GF-D8 (cell line): ENCODE data around the gene COX6A2.
"Not testable (repeated sequence)": the region's sequence is repeated elsewhere in the genome, so short reads cannot be mapped to it uniquely, and the experiment has no call there.

Experiments
- DNase-seq: peaks from one replicate; lab custom pipeline; 2025; lab: John Stamatoyannopoulos, UW

The COX6A2 gene

DNA sequence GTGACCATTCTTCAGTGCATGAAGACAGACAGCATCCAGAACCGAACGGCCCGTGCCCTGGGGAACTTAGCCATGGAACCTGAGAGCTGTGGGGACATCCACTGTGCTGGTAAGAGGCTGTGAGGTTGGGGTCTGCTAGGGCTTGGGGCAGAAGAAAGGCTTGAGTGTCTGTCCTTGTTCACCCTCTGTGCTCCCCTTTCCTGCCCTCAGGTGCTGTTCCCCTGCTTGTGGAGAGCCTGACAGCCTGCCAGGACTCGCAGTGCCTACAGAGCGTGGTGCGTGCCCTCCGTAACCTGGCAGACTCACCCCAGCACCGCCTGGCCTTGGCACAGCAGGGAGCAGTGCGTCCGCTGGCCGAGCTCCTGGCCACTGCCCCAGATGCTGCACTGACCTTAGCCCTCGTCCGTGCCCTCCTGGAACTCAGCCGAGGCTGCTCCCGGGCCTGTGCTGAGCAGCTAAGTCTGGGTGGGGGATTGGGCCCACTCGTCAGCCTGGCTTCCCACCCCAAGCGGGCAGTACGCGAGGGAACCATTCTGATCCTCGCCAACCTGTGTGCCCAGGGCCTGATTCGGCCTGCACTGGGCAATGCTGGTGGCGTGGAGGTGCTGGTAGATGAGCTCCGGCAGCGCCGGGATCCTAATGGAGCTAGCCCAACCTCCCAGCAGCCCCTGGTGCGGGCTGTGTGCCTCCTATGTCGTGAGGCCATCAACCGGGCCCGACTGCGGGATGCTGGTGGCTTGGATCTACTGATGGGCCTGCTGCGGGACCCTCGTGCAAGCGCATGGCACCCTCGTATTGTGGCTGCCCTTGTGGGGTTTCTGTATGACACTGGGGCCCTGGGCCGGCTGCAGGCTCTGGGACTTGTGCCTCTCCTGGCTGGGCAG, 34.0 kb upstream of the COX6A2 start:
- no peak for DNase-seq

DNA sequence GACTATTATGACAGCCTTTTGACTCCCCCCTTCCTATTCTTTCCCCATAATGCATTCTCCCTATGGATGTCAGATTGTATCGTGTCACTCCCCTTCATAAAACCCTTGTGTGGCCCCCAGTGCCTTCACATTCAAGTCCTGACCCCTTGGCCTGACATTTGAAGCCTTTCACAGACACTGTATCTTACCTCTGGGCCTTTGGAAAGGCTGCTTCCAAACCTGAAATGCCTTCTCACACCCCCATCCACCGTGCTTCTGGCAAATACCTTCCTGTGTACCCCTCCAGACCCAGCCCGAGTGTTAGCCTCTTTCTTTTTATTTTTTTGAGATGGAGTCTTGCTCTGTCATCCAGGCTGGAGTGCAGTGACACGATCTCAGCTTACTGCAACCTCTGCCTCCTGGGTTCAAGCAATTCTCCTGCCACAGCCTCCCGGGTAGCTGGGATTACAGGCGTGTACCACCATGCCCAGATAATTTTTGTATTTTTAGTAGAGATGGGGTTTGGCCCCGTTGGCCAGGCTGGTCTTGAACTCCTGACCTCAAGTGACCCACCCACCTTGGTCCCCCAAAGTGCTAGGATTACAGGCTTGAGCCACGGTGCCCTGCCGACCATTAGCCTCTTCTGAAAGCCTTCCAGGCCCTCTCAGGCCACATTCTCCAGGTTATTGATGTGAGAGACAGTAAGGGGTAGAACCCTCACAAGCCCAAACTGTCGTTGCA, 33.2 kb upstream of the COX6A2 start:
- DNase-seq: no peak

DNA sequence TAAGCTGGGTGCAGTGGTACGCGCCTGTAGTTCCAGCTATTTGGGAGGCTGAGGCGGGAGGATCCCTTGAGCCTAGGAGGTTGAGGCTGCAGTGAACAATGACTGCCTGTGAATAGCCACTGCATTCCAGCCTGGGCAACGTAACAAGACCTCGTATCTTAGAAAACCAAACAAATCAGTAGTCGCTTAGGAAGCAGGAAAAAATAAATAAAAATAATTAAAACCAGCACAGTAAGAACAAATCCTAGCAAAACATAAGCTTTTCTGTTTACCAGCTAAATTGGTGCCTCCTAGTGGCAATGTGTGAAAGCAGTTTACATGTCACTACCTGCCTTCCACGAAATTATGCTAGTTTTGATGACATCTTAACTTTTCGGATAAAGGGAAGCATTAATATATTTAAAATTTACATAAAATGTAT, 32.4 kb upstream of the COX6A2 start:
- DNase-seq: no peak

DNA sequence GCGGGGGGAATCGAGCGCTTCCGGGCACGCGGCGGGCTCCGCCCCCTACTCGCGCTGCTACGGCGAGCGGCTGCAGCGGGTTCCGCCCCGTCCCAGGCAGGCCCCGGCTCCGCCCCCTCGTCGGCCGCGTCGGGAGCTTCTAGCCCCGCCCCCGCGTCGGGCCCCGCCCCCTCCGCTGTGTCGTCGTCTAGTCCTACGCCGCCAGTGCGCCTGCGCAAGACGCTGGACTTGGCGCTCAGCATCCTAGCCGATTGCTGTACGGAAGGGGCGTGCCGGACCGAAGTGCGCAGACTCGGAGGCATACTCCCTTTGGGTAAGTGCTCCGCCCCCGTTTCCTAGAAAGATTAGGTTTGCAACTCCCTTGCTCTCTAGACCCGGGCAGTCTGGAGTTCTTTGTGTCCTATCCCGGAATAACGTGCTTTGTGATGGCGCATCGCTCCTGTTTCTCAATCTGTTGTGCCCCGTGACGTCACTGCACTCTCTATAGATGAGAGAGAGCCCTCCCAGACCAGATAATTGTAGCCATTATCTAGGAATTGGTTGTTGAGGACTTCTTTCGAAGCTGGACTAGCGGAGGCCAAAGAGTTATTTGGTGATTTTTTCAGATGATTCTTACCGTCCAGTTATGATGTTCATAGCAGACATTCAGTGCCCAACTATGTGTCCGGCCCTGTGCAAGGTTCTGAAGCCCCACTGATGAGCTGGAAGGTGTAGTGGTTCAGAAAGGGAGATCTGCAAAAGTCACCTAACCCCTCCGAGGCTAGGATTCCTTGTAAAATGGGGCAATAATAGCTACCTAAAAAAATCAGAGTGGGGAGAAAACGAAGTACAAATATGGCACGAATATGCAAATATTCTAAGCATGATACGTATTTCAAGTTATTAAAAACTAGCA, 31.8 kb upstream of the COX6A2 start:
- peak; percentile 94 for DNase-seq

DNA sequence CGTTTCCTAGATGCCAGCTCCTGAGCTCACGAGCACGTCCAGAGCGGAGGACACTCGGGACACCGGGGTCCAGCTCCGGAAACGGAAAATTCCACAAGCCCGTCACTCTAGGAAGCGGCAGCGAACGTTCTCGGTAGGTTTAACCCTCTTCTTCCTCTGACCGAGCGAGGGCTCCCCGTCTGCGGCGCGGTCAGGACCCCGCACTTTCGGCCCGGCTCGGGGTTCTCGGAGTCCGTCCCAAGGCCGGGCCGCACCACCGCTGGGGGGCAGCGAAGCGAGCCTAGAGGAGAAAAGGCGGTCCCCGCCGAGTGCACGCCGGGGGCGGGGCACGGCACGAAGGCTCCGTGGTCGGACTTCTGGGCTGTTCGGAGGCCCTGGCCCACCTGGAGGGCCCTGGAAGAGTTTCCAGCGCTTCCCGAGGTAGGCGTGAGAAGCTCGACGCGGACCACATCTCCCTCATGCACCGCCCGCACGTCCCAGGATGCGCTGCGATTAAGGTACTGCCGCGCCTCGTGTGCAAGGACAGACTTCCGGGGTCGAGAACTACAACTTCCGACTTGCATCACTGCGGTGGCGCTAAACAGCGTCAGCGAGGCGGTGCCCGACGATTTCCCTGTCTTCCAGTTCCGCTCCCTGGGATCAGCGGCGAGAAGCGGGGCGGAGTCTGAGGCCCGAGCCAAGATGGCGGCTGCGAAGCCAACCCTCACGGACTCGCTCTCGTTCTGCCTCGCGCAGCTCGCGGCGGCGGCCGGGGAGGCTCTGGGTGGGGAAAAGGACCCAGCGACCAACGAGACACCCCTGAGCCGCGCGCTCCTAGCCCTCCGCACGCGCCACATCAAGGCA, 30.9 kb upstream of the COX6A2 start, which contains the start of gene ARMC5:
Gene ARMC5, plus strand, starts transcription at position 658 of the 843 bp plus-strand sequence. Its CDS starts 24 bp downstream, at position 682.
- peak; percentile 92 for DNase-seq

DNA sequence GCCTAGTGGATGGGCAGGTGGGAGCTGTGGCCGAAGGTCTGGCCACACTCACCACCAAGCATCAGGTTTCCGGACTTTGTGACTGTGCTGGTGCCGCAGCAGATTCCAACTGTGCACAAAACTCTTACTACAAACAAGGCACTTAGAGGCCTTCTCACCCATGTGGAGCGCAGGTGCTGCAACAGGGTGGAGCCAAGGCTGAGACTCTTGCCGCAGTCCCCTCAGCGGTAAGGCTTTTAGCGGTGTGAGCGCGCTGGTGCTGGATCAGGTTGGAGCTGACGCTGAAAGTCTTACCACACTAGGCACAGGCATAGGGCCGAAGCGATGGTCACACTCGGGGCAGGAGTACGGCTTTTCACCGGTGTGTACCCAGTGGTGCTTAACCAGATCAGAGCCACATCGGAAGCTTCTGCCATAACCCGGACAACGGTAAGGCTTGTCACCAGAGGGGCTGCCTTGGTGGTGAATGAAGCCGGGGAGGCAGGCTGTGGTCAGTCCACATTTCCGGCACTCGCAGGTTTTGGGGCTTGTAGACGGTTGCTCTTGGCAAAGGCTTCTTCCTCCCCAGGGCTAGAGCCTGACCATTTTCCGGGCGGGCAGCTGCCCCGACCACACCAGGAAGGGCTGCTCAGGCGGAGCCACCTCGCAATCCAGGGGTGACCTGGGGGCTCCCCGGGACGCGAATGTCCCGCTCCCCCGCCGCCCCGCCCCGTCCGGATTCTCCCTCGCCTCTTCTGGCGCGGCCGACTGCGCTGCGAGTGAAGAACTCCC, 30.1 kb upstream of the COX6A2 start:
- peak; percentile 92 for DNase-seq

DNA sequence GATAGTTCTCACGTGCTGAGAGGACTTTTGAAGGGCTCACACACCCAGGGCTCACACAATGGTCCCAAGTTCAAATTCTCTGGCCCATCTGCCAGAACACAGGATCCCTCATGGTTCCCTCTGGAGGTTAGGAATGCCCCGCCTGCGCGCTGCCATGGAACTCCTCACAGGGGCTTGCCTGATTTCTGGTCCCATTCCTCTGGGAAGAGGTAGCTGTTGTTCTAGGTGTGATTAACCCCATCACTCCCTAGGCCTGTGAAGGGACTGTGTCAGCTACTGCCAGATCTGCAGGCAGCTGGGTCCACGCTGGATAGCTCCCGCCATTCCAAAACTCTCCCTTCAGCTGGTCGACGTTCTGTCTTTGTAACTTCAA, 28.8 kb upstream of the COX6A2 start:
- no peak for DNase-seq

DNA sequence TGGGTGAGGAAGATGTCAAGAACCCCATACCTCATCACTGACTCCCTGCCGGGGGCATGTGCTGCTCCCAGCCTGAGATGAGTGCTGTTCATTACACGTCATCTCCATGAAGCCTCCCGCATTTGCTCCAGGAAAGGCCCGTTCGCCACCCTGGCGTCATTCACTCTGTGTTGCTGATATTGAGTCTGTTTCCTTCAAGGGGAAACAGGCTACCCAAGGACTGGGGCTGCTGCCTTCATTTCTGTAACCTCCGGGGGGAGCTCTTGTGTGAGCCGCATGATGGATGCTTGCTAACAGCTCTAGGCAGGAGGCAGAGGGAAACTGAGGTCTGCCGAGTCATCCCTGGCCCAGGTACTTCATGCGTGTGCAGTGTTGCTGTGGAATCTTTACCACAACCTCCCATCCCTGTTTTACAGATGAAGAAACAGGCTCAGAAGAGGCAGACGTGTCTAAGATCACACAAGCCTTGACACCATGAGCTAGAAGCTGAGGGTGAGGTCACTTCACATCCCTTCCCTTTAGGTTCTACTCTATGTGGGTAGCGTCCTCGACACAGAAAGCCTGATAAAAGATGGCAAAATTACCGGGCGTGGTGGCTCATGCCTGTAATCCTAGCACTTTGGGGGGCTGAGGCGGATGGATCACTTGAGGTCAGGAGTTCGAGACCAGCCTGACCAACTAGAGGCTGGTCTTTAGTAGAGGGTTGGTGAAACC, 27.6 kb upstream of the COX6A2 start:
- no peak for DNase-seq

DNA sequence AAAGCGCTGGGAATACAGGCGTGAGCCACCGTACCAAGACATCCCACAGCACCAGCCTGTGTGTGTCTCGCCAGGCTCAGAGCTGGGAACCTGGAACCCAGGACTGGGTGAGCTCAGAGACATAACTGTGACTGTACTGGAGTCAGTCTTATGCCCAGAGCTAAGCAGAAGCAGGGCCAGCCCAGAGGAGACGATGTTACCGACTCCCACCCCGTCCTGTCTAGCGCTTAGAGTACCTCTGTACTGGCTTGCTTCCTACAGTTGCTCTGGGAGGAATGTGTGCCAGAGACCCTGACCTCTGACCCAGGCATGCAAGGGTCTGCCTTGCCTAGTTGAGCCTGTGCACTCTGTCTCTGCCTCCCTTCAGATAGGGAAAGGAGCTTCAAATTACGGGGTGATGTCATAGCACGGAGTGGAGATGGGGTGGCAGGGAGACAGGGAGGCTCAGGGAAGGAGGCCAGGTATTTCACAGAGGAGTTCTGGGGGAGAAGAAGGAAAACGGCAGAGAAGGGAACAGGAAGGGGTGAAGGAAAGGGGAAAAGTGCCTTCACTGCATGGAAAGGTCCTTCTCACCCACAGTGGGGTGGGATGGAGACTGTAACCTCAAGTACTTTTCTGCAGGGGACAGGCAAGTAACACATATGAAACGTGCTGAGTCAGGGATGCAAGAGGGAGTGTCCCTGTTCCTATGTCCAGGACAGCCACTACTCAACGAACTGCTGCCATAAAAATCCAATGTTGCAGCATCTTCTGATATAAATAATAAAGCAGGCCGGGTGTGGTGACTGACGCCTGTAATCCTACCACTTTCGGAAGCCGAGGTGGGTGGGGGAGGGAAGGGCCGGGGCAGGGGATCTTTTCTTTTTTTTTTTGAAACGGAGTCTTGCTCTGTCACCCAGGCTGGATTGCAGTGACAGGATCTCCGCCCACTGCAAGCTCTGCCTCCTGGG, 25.4 kb upstream of the COX6A2 start:
- DNase-seq: no peak

DNA sequence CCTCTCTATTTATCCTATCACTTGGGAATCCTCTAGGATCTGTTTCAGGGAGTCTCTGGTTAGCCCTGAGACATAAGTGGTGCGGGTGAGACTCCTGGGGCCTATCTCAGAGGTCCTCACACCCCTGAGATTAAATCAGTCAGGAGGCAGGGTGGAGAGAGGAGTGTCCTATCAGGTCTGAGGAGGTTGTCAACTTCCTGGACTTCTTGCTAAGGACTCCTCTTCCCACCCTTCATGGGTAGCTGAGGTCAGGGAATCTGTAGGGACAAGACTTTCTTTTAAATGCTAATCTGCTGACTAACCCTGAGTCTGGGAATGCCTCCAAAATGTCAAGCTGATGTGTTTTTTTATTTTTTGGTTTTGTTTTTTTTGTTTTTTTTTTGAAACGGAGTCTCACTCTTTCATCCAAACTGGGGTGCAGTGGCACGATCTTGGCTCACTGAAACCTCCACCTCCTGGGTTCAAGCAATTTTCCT, 24.5 kb upstream of the COX6A2 start:
- DNase-seq: no peak

DNA sequence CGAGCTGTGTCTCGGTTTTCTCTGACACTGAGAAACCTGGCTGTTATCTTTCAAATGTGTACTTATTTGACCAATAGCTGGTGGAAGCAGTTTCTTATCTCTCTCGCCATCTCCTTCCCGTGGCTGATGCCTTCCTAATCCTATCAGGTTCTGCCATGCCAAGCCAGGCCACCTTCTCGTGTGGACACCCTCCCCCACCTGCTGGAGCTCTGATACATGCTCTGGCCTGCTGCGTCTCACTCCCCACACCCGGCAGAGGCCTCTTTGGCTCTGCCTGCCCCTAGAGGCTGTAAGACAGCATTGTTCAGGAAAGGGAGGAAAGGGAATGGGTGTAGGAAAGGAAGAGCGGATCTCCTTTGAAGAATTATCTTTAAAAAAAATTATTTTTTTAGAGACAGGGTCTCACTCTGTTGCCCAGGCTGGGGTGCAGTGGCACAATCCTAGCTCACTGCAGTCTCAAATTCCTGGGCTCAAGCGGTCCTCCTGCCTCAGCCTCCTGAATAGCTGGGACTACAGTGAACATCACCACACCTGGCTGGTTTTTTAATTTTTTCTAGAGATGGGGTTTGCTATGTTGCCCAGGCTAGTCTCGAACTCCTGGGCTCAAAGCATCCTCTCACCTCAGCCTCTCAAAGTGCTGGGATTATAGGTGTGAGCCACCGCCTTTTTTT, 23.7 kb upstream of the COX6A2 start:
- DNase-seq: no peak

DNA sequence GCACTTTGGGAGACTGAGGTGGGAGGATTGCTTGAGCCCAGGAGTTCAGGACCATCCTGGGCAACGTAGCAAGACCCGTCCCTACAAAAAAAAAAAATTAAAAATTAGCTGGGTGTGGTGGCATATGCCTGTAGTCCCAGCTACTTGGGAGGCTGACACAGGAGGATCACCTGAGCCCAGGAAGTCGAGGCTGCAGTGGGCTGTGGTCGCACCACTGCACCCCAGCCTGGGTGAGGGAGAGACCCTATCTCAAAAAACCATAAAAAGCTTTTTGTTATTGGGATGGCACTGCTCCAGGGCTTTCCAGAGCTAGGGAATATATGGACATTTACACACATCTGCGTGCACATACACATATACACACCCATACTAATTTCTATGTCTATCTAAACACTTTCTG, 23.0 kb upstream of the COX6A2 start:
- DNase-seq: no peak

DNA sequence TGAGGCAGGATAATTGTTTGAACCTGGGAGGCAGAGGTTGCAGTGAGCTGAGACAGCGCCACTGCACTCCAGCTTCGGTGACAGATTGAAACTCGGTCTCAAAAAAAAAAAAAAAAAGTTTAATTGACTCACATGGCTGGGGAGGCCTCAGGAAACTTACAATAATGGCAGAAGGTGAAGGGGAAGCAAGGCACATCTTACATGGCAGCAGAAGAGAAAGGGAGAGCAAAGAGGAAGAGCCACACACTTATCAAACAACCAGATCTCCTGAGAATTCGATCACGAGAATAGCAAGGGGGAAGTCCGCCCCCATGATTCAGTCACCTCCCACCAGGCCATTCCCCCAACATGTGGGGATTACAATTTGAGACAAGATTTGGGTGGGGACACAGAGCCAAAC, 17.8 kb upstream of the COX6A2 start:
- DNase-seq: not testable (repeated sequence)

DNA sequence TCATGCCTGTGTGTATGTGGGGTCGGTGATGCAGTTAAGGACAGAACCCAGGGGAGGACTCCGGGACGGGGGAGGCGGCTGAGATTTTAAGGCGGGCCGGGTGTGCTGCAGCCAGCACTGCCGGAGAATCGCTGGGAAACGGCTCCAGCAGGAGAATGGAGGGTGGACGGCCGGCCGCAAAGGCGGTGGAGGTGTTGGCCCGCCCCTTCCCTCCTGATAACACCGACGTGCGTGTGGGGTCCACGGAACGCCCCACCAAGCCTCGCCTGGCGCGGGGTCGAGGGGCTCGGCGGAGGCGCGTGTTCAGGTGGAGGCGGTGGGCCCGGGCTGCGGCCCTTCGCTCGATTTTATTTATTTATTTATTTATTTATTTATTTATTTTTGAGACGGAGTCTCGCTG, 13.8 kb upstream of the COX6A2 start:
- DNase-seq: no peak

DNA sequence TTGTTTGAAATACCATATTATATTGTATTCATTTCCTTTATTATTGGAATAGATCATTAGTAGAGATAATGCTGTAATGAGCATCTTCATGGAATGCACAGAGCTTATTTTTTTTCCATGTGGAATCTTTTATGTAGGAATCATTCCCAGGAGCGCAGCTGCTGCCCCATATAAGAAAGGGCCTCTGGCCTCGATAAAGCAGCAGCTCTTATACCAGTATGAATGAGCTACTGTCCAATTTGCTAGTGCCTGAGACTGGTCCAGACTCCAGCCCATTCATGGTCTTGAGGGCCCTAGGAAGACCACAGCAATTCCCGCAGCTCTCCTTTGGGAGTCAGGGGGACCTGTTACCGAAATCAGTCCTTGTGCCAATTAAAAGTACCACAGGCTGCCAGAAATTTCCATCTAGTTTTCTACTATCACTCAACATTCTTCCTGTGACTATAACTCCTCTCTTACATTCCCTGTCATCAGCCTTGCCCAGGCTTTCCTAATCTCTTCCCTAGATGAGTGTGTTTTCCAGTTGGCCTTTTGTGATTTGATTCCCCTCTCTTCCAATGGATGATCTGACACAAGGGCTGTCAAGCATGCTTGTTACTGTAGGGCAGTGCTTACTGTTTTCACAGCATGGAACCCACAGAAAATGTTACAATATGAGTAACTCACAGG, 12.5 kb upstream of the COX6A2 start:
- no peak for DNase-seq

DNA sequence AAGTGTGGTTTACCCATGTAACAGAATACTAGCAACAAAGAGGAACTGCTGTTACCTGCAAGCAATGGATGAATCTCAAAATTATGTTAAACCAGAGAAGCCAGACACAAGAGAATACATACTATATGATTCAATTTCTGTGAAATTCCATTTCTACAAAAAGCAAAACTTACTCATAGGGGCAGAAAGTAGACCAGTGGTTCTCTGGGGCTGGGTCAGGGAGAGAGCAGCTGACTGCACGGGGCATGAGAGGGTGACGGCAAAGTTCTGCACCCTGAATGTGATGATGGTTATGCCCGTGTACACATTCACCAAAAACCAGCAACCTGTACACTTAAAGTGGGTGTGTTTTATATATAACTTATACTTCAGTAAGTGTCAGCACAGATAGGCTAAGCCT, 11.4 kb upstream of the COX6A2 start:
- DNase-seq: no peak

DNA sequence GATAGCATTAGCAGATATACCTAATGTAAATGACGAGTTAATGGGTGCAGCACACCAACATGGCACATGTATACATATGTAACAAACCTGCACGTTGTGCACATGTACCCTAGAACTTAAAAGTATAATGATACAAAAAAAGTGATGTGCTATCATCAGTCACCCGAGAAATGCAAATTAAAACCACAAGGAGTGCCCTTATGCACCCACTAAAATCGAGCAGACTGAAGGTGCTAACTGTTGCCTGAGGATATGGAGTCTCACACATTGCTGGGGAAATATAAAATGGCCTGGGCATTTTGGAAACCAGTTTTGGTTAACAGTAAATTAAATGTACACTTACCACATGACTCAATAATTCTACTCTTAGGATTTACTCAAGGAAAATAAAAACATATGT, 10.9 kb upstream of the COX6A2 start:
- DNase-seq: not testable (repeated sequence)
